Left lung (tissue), 10 donors: ENCODE results near the gene GSTO1. TPM values are rescaled to one million over a fixed set of nuclear protein-coding genes. Genes with fewer than 3 reads are reported as not detected.

Experiments
- ATAC-seq: fragments of 200-7000 bp; cut with Tn5 transposase; one replicate; pipeline ENCODE4 v1.9.1; 2020; ENCODE audit warnings: moderate library complexity
- DNase-seq, 4 donors: peaks; one replicate each; pipeline ENCODE4 v3.0.0-alpha.2; 2013 to 2020
- H3K27ac ChIP-seq, 2 donors: fragments of 200-600 bp; sonication (generic) in 1 of 2; one replicate each; pipeline versions ENCODE4 v1.5.0 to v1.8.0; 2020 to 2021
- H3K27me3 ChIP-seq, 2 donors: fragments of 200-600 bp; sonication (generic) in 1 of 2; one replicate each; pipeline versions ENCODE4 v1.5.0 to v1.8.0; 2020 to 2021
- H3K36me3 ChIP-seq, 2 donors: fragments of 200-600 bp; sonication (generic) in 1 of 2; one replicate each; pipeline versions ENCODE4 v1.5.0 to v1.8.0; 2020 to 2021
- H3K4me1 ChIP-seq, 2 donors: fragments of 200-600 bp; one replicate each; pipeline ENCODE4 v1.8.0; 2021
- H3K4me3 ChIP-seq, 2 donors: fragments of 200-600 bp; sonication (generic) in 1 of 2; one replicate each; pipeline versions ENCODE4 v1.5.0 to v1.8.0; 2020 to 2021; ENCODE audit warnings: mild to moderate bottlenecking in 1 of 2
- H3K9me3 ChIP-seq, 2 donors: fragments of 200-600 bp; sonication (generic) in 1 of 2; one replicate each; pipeline versions ENCODE4 v1.5.0 to v1.8.0; 2020 to 2021
- intact Hi-C, 2 donors: fragments of 100-400 bp; cut with DNase I; formaldehyde crosslinking; loops; one replicate each; pipeline versions ENCODE4 v1.11.2 to v1.14.2; 2022
- polyA plus RNA-seq, 6 donors: library from polyadenylated mRNA; unstranded; fragments of 120-200 nt; gene quantifications; one replicate each; pipeline ENCODE4 v1.2.1, GENCODE V29; 2013; ENCODE audit not compliant: insufficient read length in 6 of 6
- total RNA-seq, 2 donors: library from RNA; stranded (reverse); fragmentation: NEBNext Ultra II Directional; extraction: Animal tissue kit (Norgen Biotek cat#: 25700); gene quantifications; one replicate each; pipeline ENCODE4 v1.2.1, GENCODE V29; 2021
- TF ChIP-seq, protein P1 (sequence below), 2 donors: fragments of 200-600 bp; sonication (generic) in 1 of 2; IDR thresholded peaks; one replicate each; pipeline versions ENCODE4 v1.5.0 to v1.8.0; 2021; ENCODE audit warnings: antibody characterized with exemption in 2 of 2
- donor health status: DM: no; HTN: yes; CAD: no.
- donor health status: DM: no; HTN: no; CAD: no.

GSTO1 gene
- total and polyA plus RNA-seq, 8 donors: 83.1 to 157 (median 90.2) TPM

DNA sequence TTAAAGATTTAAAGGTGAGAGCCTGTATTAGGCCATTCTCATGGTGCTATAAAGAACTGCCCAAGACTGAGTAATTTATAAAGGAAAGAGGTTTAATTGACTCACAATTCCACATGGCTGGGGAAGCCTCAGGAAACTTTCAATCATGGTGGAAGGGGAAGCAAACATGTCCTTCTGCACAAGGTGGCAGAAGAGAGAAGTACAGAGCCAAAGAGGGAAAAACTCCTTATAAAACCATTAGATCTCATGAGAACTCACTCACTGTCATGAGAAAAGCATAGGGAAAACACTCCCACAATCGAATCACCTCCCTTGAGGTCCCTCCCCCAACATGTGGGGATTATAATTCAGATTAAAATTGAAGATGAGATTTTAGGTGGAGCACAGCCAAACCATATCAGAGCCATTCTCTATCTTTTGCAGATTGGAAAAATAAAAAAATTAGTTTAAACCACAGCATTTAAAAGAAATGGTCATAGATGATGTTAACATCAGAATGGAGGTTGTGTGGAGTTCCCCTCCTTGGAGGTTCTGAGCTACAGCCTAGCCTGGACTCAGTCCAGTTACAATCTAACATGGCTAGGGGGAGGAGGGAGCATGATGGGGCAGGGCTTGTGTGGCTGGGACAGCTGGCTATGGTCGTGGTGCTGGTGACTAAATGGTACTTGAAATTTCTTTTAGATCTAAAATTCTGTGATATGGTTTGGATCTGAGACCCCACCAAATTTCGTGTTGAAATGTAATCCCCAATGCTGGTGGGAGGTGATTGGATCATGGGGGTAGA is 47.4 kb downstream of the GSTO1 start:
- H3K27me3 ChIP-seq: no peaks in the 10 kb centered on the region
- no peaks in the 10 kb centered on the region for H3K9me3 ChIP-seq
- peaks cover 6 to 45% of the 10 kb centered on the region in 2 donors for H3K4me1 ChIP-seq
- no peak for ATAC-seq
- H3K27ac ChIP-seq: no peak overlapping the region
- H3K36me3 ChIP-seq: no peaks in the 10 kb centered on the region
- intact Hi-C loops: no loop called here
- no peak overlapping the region for H3K4me3 ChIP-seq
- DNase-seq: no peak
- TF ChIP-seq, protein P1, sequence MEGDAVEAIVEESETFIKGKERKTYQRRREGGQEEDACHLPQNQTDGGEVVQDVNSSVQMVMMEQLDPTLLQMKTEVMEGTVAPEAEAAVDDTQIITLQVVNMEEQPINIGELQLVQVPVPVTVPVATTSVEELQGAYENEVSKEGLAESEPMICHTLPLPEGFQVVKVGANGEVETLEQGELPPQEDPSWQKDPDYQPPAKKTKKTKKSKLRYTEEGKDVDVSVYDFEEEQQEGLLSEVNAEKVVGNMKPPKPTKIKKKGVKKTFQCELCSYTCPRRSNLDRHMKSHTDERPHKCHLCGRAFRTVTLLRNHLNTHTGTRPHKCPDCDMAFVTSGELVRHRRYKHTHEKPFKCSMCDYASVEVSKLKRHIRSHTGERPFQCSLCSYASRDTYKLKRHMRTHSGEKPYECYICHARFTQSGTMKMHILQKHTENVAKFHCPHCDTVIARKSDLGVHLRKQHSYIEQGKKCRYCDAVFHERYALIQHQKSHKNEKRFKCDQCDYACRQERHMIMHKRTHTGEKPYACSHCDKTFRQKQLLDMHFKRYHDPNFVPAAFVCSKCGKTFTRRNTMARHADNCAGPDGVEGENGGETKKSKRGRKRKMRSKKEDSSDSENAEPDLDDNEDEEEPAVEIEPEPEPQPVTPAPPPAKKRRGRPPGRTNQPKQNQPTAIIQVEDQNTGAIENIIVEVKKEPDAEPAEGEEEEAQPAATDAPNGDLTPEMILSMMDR (IDR thresholded peaks at IDR 0.05): no peak

DNA sequence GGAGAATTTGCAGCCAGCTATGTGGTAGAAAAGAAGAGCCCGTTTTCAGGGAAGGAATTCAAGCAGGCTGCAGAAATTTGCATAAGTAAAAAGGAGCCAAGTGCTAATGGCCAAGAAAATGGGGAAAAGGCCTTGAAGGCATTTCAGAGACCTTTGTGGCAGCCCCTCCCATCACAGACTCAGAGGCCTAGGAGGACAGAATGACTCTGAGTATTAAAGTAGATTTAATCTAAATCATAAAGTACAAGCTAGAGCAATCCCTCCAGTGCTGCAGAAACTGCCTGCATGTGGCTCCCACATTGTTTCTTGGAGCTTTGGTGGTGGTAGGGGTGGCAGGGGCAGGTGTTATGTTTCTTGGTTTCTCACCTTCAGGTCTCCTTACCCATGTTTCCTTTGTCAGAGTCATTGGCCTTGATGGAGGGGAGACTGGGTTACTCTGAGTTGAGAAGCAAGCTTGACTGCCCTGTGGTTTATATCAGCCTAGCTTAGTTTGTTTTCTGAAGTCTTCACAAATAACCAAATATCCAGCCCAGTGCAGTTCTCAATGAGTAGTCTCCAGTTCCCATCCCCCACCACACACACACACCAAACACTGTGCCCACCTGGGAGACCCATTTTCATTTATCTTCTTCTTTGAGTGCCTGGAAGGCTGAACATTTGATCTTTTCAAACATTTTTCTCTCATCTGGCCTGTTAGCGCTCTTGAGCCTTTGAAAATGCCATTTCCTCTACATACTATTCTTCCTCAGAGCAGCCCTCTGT is 49.1 kb downstream of the GSTO1 start:
- Histone ChIP-seq H3K9me3 (no peaks in the 10 kb centered on the region), H3K4me3 (no peak overlapping the region), H3K4me1 (peaks cover 6 to 45% of the 10 kb centered on the region in 2 donors), H3K27me3 (no peaks in the 10 kb centered on the region), H3K27ac (no peak overlapping the region), H3K36me3 (peaks cover 0 to 15% of the 10 kb centered on the region in 2 donors)
- ATAC-seq (no peak), DNase-seq (no peak)
- TF ChIP-seq, protein P1 (IDR thresholded peaks at IDR 0.05): no peak
- intact Hi-C loops: no loop called here

DNA sequence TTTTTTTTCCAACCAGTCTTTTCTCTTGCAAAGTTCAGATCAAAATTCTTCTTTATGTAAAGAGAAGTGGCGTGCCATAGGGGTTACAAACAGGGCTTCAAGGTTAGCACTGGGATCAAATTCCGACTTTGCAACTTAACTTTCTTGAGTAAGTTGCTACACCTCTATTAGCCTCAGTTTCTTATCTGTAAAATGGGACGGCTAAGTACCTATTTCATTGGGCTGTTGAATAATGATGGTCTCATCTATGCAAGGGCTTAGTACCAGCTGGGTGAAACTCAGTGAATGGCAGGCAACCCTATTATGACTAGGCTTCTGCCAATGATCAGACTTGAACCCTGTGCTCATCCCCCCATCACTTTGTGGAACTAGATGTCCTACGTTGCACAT is 49.7 kb downstream of the GSTO1 start:
- intact Hi-C loops: no loop called here

DNA sequence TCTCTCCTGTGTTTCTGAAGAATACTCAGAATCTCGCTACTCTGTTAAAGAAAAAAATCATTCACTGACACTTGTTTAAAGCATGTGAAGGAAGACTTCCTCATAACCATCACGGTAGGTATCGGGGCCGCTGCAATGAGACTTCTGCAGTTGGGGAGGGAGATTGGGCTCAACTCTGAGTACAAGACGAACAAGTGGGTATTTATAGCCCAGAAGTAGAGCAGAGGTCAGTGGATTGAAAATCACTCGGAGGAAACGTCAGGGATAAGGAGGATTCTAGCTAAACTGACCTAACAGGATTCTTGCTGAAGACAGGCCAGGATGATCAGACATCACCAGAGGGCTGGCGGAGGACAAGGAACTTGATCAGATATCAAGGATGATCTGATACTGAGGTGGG is 50.2 kb downstream of the GSTO1 start:
- TF ChIP-seq, protein P1 (IDR thresholded peaks at IDR 0.05): no peak
- H3K4me1 ChIP-seq: peaks cover 0 to 45% of the 10 kb centered on the region in 2 donors
- ATAC-seq: no peak
- no peak overlapping the region for H3K27ac ChIP-seq
- no peak overlapping the region for H3K4me3 ChIP-seq
- H3K36me3 ChIP-seq: peaks cover 0 to 24% of the 10 kb centered on the region in 2 donors
- H3K27me3 ChIP-seq: no peaks in the 10 kb centered on the region
- no peak for DNase-seq
- H3K9me3 ChIP-seq: no peaks in the 10 kb centered on the region
- intact Hi-C loops: no loop called here

More for the DNA sequence above, 49.7 kb downstream of the GSTO1 start:
- Histone ChIP-seq H3K4me1 (peaks cover 5 to 45% of the 10 kb centered on the region in 2 donors), H3K27me3 (no peaks in the 10 kb centered on the region), H3K4me3 (no peak overlapping the region), H3K9me3 (no peaks in the 10 kb centered on the region), H3K27ac (no peak overlapping the region), H3K36me3 (peaks cover 0 to 18% of the 10 kb centered on the region in 2 donors)
- TF ChIP-seq, protein P1 (IDR thresholded peaks at IDR 0.05): no peak
- ATAC-seq (no peak), DNase-seq (no peak)

DNA sequence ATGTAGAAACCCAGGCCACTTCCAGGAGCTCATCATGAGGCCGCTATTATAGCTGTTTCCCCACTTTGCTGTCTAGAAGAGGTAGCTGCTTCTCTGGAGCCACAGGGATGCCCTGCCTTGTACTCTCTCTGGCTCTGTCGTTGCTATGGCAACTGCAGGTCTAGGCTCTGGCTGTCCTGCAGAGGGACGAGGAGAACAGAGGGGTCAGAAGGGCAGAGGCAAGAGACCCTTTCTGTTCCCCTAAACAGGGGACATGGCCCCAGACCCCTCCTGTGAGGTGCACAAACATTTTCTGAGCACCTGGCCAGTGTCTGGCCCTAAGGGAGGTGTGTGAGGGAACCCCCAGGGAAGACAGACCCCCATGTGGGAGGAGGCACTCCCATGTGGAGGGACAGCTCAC is 52.2 kb downstream of the GSTO1 start:
- H3K27ac ChIP-seq: no peak overlapping the region
- H3K4me1 ChIP-seq: peaks cover 0 to 41% of the 10 kb centered on the region in 2 donors
- DNase-seq: no peak
- peaks cover 0 to 43% of the 10 kb centered on the region in 2 donors for H3K36me3 ChIP-seq
- no peaks in the 10 kb centered on the region for H3K9me3 ChIP-seq
- ATAC-seq: no peak
- H3K4me3 ChIP-seq: no peak overlapping the region
- TF ChIP-seq, protein P1 (IDR thresholded peaks at IDR 0.05): no peak
- H3K27me3 ChIP-seq: no peaks in the 10 kb centered on the region
- intact Hi-C loops: no loop called here
